ENCODE results near the gene GNAQ.

GNAQ gene

DNA sequence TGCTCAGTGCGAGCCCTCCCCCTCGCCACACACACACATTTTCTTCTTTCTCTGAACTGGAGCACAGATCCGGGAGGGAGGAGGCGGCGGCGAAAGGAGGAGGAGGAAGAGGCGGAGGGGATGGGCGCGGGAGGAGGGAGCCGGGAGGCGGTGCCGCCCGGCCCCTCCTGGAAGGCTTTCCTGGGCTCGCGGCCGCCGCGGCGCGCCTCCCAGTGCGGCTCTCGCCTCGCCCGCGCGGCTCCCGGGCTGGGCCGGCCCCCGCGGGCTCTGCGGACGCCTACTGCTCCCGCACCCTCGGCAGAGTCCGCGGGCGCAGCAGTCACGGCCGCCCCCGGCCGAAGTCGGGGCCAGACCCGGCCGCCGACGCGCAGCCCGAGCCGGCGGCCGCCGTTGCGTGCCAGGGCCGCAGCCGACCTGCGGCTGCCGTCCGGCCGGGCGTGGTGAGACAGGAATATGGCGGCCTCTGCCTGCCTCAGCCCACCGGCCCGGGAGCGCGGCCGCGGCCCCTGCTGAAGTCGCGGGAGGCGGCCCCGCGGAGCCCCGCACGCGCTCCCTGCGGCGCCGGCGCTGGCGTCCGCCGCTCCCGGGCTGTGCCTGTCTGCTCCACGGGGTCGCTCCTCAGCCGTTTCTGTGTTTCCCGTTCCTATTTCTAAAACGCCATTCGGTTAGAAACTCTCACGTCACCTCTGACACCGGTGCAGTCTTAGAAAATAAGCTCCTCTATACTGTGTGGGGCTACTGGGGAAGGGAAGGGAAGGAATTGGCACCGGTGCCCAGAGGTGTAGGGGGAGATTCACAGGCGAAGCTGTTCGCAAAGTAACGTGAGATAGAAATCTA, 500 bp upstream of the GNAQ start:
- peak; percentile 90 for DNase-seq

- peak; percentile 70 for DNase-seq
Measured at GRCh38 chr9:78030553-78031443, 813 bp downstream of the GNAQ start.

GRCh38 chr9:78030296-78030552, 1.4 kb downstream of the GNAQ start:
- peak; percentile 45 for DNase-seq

DNA sequence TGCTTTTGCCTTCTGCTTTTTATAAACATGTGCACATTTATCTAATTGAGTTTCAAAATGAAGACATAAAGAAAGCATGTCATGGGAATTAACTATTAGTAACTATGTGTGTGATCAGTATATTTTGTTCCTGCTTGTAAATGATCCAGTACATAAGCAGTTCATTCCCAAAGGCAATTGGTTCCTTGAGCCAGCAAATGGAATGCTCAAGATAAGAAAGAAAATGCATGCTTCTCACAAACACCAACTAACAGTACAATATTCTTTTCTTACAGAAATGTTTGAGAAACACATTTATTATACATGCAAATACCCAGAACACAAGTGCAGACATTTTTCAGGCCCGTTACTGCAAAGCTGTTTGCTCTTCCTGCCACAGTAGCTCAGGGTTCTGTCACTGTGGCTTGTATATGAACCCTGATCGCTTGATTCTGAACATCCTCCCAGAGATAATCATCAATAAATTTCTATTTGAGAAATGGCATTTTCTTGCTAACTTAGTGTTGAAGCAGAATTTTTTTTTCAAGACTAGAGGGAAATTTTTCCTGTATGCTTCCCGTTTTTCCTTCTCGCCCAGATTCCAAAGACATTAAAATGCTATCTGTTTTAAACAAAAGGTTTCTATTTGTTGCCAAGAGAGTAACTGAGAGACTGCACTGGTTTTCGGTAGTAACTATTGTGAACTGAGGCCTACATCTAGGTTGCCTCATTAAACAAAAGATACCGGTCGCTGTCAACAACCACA, 1.9 kb downstream of the GNAQ start:
- DNase-seq: peak; percentile 49

DNA sequence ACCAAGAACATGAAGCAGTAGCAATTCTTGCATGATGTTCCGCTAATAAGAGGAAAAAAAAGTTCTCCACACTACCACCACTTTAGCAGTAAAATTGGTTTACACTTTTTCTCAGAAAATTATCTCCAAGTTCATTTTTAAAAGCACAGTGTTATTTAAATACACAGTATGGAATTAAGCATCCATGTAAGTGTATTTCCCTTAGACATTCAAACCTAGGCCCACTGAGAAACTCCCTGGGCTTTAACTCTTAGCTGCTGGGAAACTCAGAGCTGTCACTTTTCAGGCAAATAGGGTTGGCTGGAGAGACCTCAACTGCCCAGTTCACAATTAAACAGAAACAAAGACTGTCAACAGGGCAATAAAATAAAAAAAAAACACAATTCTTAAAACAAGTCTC, 2.7 kb downstream of the GNAQ start:
- no peak for DNase-seq

GRCh38 chr9:78026947-78027346, 4.7 kb downstream of the GNAQ start:
- no peak for DNase-seq

DNA sequence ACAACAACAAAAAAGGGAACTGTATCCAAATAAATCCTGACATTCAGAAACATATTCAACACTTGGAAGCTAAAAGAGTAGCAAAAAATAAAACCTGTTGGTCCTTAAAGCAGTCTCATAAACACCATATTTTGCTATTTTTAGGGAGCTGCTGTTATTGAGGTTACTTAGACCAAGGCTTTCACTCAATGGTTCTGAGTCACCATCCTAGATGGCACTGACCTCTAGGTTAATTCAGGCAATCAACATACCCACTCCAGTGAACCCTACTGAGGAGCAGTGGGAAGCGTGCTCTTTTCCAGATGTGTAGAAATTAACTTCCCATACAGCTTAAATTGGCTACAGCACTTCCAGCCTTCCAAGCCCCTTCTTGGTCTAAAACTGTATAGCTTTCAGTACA, 5.2 kb downstream of the GNAQ start:
- DNase-seq: no peak

DNA sequence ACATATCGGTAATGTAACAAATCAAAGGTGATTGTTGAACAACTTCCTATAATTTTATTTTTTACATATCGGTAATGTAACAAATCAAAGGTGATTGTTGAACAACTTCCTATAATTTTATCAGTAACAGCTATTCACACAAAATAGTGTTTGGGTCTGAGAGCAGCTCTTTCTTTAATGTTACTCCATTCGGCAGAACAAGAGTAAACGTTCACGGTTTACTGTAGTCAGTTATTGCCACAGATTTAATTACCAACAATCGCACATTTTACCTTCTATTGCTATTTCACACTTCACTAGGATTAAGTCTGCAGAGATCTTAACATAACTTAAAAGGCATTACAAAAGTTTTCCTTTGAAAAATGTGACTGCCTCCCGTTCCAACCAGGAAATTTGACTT, 6.4 kb downstream of the GNAQ start:
- no peak for DNase-seq

GRCh38 chr9:78023003-78023741, 8.4 kb downstream of the GNAQ start:
- DNase-seq: no peak

GRCh38 chr9:78021697-78022096, 9.9 kb downstream of the GNAQ start:
- no peak for DNase-seq

DNA sequence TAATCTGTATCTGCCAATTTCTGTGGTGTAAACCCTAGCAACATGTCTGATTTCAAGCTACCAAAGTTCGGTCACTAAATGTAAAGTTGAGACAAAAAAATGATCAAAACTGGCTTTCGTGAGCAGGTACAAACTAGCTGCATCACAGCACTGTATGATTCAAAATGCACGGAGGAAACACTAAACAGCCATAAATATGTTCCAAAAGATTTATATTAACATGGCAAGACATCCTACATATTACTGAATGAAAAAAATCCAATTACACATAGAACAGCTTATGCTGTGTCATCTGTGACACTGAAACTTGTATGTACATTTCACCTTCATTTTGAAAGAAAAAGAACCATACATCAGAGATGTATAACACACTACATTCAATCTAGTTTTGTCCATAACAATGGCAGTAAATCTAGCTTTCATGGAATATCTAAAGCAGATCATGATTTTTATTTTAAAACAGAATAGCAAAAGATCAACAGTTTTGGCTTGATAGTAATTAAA, 14.4 kb downstream of the GNAQ start:
- no peak for DNase-seq

- DNase-seq: no peak
Measured at GRCh38 chr9:78015241-78015640, 16.4 kb downstream of the GNAQ start.

DNA sequence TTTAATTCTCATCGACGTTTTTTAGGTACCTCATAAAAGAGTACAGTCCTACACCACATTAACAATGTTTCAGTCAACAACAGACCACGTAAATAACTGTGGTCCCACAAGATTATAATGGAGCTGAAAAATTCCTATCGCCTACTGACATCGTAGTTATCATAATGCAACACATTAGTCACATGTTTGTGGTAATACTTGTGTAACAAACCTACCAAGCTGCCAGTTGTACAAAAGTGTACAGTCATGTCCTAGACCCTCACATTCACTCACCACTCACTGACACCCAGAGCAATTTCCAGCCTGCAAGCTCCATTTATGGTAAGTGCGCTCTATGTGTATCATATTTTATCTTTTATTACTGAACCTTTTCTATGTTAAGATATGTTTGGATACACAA, 16.8 kb downstream of the GNAQ start:
- no peak for DNase-seq

GRCh38 chr9:78013934-78014333, 17.7 kb downstream of the GNAQ start:
- DNase-seq: no peak

- no peak for DNase-seq
Measured at GRCh38 chr9:78011049-78011448, 20.6 kb downstream of the GNAQ start.

- DNase-seq: peak; percentile 14
Measured at GRCh38 chr9:78010445-78010844, 21.2 kb downstream of the GNAQ start.

DNA sequence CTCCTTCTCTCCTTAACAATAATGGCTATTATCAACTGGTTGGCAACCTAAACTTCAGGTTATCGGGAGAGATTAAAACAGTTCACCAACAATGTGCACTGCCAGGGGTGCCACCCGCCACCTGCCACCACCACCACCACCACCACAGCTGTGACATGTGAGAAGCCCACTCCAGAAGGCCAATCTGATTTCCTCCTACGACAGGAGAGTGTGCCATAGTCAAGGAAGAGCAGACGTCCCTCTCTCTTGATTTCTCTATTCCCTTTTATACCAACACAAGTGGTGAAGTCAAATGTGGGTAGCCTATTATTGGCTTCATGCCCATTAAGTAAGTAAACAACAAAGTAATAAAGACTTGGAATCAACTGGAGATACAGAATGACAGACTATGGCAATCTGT, 22.4 kb downstream of the GNAQ start:
- no peak for DNase-seq

GRCh38 chr9:78006734-78007133, 24.9 kb downstream of the GNAQ start:
- no peak for DNase-seq

- DNase-seq: no peak
Measured at GRCh38 chr9:78005231-78006002, 26.2 kb downstream of the GNAQ start.

DNA sequence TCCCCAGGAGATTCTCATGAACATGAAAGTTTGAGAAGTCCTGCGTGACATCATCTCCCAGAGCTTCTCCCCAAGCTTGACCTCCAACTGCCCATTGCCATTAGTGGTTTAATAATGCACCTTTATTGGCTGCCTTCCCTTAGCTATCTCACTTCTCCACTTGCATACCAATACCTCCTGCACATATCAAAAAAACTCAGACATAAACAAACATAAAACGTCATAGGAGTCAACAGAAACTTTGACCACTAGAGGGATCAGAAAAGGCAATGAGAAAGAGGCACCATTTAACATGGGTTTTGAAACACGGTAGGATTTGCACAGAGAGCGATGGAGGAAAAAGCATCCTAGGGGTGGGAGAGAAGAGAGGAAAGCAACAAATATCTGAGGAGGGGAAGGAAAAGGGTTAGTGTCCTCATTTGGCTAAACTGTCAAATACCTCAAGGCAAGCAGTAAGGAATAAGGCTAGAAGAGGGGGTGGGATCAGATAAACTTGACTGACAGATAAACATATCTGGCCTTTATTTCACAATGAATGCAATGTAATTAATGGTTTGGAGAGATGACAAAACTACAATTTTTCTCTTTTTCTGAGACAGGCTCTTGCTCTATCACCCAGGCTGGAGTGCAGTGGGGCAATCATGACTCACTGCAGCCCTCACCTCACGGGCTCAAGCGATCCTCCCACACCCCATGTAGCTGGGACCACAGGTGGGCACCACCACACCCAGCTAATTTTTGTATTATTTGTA, 27.0 kb downstream of the GNAQ start:
- no peak for DNase-seq

DNA sequence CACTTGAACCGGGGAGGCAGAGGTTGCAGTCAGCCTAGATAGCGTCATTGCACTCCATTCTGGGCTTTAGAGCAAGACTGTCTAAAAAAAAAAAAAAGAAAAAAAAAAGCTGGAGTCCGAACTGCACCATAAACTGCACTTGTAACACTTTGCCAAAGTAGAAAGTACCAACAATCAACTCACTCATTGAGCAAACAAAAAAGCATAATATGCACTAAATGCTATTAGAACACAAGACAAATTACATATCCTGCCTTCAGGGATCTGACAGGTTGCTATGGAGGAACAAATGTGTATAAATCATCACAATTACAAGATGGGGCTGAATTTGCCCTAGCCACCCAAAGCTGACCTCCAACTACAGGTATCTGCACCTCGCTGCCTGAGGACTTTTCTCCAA, 27.9 kb downstream of the GNAQ start:
- DNase-seq: no peak
